GM18502 (cell line): ENCODE results near the gene LARGE1.
A peak's percentile ranks its signal among the peaks of the same experiment; 100 is the strongest.

Experiments
- ATAC-seq: cut with Tn5 transposase; IDR thresholded peaks from one replicate; pipeline ENCODE4 v1.9.1; 2021; ENCODE audit warnings: mild to moderate bottlenecking; ENCODE audit not compliant: unreplicated experiment, poor library complexity

LARGE1 gene

GRCh38 chr22:33914699-33915098 lies 5.6 kb downstream of the LARGE1 start:
- ATAC-seq, result no peak

DNA sequence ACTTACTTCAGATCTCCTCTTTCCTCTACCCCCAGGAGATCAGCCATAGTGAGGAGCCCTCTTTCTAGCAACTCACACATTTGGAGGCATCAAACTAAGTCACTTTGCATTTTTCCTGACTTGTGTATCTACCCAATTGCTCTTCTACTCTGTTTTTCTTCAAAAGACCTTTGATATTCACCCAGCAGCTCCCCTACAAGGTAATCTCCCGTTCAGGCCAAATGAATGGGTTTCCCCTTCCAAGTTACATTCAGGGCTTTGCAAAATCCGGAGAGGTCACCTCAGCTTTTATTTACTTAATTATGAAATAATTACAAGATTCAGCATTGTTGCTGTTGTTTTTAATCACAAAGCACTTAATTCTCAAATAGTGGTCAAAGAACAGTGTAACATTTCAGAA lies 6.1 kb downstream of the LARGE1 start:
- ATAC-seq, result no peak

DNA sequence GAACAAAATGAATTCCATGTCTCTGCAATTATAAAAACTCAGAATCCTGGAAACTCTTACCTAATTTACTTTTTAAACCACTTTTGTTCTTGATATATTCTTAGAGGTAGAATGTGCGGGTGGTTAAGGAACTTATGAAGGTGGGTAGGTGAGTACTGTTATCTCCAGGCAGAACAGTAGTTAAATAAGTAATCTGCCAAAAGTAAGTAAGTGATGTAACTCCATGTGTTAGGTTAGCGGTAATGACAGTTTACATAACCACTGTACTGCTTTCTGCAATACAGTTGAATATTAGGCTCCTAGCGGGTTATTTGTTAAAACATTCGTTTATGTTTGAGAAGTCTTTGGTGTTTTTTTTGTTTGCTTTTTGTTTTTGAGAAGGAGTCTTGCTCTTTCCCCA lies 7.1 kb downstream of the LARGE1 start:
- ATAC-seq, result no peak

DNA sequence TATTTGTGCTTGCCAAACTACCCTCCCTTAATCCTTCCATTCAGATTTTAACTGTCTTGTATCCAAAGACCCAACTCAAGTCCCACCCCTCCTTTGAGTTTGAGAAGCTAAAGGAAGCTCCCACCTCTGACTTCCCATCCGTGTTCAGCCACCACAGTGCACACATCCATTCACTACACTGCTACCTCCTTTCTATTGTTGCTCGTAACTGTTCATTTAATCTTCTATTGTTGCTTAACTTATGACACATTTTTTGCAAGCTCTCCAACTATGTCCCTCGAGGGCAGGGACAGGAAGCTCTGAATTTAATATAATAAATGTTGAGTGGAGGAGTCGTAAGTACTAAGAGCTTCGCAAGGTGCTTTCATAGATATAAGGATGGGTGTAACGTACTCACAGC lies 10.4 kb downstream of the LARGE1 start:
- no peak for ATAC-seq

DNA sequence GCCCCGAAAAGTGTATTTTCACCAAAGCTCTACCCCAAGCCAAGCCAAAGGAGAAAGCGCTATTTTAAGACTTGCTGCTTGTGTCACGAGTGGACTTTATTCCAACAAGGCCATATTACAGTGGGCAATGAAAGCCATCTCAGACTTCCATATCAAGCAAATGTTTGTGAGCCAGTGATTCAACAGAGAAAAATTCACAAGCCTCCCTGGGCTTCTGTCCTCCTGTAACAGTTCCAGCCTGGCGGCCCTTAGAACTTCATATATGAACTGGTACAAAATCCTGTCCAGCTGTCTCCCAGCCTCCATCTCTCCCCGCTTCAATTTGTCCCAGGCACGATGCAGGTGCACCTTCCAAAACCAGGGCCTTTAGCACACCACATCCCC lies 11.2 kb downstream of the LARGE1 start:
- ATAC-seq, result no peak

DNA sequence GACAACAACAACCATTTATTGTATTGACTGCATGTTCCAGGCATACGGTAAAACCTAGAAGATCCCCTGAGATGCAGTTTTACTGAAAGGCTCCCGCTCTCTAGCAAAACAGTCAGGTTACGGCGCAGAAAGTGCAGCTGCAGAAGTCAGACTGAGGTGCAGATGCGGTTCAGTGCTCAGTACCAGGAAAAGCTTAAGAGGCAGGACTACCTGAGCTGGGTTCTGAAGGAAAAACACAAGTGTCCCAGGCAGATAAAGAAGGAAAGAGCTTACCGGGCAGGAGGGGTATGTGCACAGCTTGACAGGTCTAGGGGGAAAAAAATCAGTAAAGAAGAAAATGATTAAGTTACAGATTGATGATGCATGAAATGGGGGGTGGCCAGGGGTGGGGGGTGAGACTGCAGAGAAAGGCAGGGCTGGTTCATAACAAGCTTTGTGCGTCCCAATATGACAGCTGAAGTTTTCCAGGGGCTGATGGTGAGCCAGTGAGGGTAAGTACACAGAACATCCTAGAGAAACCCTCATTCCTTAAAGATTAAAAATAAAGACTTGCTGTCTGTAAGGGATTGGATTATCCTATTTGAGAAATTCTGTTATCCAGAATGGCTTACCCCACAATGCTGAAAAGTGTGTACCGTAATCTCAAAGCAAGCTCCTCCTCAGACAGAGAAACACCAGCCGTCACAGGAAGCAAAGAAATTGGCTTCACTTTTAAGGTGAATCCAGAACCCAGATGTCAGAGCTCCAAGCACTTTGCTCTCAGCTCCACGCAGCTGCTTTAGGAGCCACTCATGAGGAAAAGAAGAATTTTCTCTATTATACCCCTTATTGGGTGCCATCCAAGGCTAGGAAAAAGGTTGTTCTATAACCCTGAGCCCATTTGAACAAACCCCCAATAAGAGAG lies 11.9 kb downstream of the LARGE1 start:
- no peak for ATAC-seq

- no peak for ATAC-seq
Measured at GRCh38 chr22:33906954-33907353, 13.3 kb downstream of the LARGE1 start.

DNA sequence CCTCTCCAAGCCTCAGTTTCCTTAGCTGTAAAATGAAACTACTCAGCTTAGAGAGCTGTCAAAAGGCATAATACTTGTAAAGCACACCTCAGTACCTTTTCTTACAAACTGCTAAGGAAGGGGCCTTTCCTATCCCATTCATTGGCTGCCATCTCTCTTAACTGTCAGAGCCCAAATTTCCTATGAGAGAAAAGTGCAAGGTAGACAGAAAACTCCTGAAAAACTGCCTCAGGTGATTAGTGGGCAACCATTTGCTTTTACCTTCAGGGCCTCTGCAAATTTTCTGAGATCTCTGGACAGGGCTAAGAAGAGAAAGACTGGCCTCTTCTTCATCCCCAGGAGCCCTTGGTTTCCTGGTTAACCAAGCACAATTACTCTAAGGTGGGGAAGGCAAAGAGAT lies 13.8 kb downstream of the LARGE1 start:
- ATAC-seq, result no peak

DNA sequence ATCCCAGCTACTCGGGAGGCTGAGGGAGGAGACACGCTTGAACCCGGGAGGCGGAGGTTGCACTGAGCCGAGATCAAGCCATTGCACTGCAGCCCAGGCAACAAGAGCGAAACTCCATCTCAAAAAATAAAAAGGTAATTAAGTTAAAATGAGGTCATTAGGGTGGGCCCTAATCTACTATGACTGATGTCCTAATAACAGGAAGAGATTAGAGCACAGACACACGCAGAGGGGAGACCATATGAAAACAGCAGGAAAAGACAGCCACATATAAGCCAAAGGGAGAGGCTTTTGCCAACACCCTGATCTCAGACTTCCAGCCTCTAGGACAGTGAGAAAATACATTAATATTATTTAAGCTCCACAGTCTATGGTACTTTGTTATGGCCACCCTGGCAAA lies 17.3 kb downstream of the LARGE1 start:
- no peak for ATAC-seq

- no peak for ATAC-seq
Measured at GRCh38 chr22:33902073-33902472, 18.2 kb downstream of the LARGE1 start.

GRCh38 chr22:33898121-33898520 lies 22.2 kb downstream of the LARGE1 start:
- no peak for ATAC-seq

DNA sequence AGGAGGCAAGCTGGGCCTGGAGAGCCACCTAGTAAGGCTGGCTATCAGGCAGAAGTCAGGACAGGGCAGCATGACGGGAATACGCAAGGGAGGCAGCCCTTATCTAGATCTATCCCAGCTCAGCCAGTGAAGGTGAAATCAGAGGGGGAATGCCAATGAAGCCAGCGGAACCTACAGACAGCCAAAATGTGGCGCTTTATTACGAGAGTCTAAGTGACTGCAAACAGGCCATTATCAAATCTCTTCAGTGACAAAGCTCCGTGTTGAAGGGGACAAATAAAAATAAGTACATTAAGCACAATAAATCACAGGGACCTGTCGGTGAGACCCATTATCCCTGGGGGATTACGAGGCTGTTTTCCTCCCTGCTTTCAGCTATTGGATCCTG lies 22.8 kb downstream of the LARGE1 start:
- no peak for ATAC-seq

DNA sequence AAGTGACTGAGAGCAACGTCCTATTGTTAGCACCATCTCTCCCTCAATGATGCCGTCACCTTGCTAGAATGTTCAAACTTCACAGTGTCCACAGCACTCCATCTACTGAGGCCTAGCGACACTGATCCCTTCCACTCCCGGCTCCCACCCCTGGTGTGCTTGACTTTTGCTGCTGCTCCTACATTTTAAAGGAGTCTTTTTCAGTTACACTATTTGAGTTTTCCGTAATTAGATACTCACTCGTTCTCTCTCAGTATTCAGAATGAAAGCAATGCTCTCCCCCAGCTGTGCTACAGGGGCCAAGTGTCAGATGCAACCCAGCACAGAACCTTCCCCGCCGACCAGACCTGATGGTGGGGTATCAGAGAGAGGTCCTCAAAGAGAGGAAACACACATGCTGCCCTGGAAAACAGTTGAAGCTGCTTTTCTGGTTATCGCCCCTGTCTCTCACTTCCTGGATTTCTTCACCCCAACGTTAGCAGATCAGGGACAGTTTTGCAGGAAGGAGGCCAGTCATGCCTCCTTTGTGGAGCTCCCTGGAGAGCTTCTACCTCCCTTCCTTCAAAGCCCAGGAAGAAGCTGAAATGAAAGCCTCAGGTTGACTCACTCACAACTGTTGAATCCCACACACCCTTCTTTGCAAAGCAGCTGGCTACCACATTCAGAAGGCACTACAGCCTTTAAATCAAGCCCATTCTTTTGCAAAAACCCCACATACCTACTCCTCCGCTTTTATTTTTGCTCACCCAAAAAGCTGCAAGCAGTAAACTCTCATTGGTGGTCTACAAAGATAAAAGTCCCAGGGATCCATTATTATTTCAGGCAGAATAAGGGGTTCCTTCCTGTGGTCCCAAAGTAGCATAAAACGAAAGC lies 23.5 kb downstream of the LARGE1 start:
- peak; percentile 51 for ATAC-seq

GRCh38 chr22:33896154-33896553 lies 24.1 kb downstream of the LARGE1 start:
- ATAC-seq, result peak; percentile 54

DNA sequence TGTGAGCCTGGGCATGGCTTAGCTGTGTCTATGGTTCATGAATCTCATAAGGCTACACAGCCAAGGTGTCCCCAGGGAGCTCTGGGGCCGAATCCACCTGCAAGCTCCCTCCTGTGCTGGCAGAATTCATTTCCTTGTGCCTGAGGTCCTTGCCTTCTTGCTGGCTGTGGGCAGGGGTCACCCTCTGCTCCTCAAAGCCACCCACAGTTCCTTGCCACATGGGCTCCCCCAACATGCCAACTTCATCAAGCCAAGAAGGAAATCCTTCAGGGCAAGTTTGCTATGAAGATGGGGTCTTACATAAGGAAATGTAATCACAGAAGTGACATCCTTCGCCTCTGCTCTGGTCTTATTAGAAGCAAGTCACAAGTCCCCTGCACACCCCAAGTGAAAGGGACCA lies 24.8 kb downstream of the LARGE1 start:
- ATAC-seq, result no peak

GRCh38 chr22:33894515-33894914 lies 25.8 kb downstream of the LARGE1 start:
- ATAC-seq, result no peak

- no peak for ATAC-seq
Measured at GRCh38 chr22:33894036-33894435, 26.2 kb downstream of the LARGE1 start.

- ATAC-seq, result no peak
Measured at GRCh38 chr22:33893512-33893911, 26.8 kb downstream of the LARGE1 start.

DNA sequence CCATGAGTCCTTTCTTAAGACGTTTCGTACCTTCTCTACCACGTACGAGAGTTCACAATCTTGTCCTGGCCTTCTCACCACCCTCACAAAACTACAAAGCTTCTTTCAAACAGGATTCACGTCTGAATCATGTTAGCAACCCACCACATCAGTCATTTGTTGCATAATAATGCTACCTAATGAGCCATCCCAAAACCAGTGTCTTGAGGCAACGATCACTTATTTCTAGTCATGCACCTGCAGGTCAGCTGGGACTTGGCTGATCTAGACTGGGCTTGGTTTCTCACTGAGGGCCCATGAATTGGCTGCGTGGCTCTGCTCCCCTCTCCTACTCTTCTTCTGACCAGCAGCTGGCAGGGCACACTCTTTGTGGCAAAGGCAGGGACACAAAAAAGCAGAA lies 28.3 kb downstream of the LARGE1 start:
- no peak for ATAC-seq

DNA sequence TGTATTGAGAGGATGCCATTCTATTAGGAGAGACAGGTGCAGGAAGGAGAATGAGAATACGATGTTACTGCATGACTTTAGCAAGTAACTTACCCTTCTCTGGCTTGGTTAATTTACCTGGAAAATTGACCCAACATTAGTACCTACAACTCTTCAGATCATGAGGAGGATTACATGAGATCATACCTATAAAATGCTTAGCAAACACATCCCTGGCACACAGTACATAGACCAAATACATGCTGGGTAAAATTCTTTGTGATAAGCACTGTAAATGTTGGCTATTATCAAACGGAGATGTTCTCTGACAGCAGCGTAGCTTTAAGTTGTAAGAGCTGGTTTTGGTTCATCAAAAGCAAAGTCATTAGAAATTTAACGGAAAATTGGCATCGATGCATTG lies 28.8 kb downstream of the LARGE1 start:
- ATAC-seq, result no peak

- ATAC-seq, result no peak
Measured at GRCh38 chr22:33889748-33890147, 30.5 kb downstream of the LARGE1 start.
